GM23338 (cell line): ENCODE results near the gene NWD2. TPM values are rescaled to one million over a fixed set of nuclear protein-coding genes. Genes with fewer than 3 reads are reported as not detected.

Experiments used
- ATAC-seq: fragments of 200-7000 bp; cut with Tn5 transposase; 3 replicates; pipeline ENCODE4 v1.9.1; 2020
- DNase-seq: peaks from one replicate; pipeline ENCODE4 v3.0.0-alpha.2; 2015; ENCODE audit warnings: low spot score
- H2AFZ ChIP-seq: fragments of 200-600 bp; sonication (generic); 2 replicates; pipeline ENCODE4 v1.8.0; 2016; ENCODE audit warnings: antibody characterized with exemption, mild to moderate bottlenecking, moderate library complexity
- H3F3A ChIP-seq: fragments of 200-600 bp; sonication (generic); replicated peaks from 2 replicates; pipeline ENCODE4 v1.8.0; 2017; ENCODE audit warnings: antibody characterized with exemption, mixed run types, low read depth
- H3K27ac ChIP-seq: fragments of 200-600 bp; sonication (generic); 2 replicates; pipeline ENCODE4 v1.6.1; 2016; ENCODE audit warnings: low read depth
- H3K27me3 ChIP-seq: fragments of 200-600 bp; sonication (generic); 2 replicates; pipeline ENCODE4 v1.8.0; 2016; ENCODE audit warnings: mild to moderate bottlenecking, mixed run types, moderate library complexity; ENCODE audit not compliant: insufficient read depth
- H3K36me3 ChIP-seq: fragments of 200-600 bp; sonication (generic); 2 replicates; pipeline ENCODE4 v1.8.0; 2016; ENCODE audit warnings: mild to moderate bottlenecking; ENCODE audit not compliant: insufficient read depth
- H3K4me1 ChIP-seq: fragments of 200-600 bp; sonication (generic); 2 replicates; pipeline ENCODE4 v1.8.0; 2016; ENCODE audit warnings: mild to moderate bottlenecking, moderate library complexity; ENCODE audit not compliant: insufficient read depth
- H3K4me2 ChIP-seq: fragments of 200-600 bp; sonication (generic); 2 replicates; pipeline ENCODE4 v1.7.1; 2017; ENCODE audit warnings: mixed run types
- H3K4me3 ChIP-seq: fragments of 200-600 bp; sonication (generic); 2 replicates; pipeline ENCODE4 v1.6.1; 2016; ENCODE audit warnings: mixed run types
- H3K79me2 ChIP-seq: fragments of 200-600 bp; sonication (generic); replicated peaks from 2 replicates; pipeline ENCODE4 v1.8.0; 2017; ENCODE audit warnings: mild to moderate bottlenecking; ENCODE audit not compliant: insufficient read depth
- H3K9me2 ChIP-seq: fragments of 200-600 bp; sonication (generic); 2 replicates; pipeline ENCODE4 v1.8.0; 2017; ENCODE audit not compliant: insufficient read depth
- H4K20me1 ChIP-seq: fragments of 200-600 bp; sonication (generic); replicated peaks from 2 replicates; pipeline ENCODE4 v1.8.0; 2017; ENCODE audit warnings: mild to moderate bottlenecking; ENCODE audit not compliant: insufficient read depth
- H3K27ac Mint-ChIP-seq: 2 replicates; pipeline ENCODE4 v1.8.0; 2020; ENCODE audit warnings: inconsistent platforms, mild to moderate bottlenecking, moderate library complexity, mixed read lengths
- H3K27me3 Mint-ChIP-seq: 3 replicates; pipeline ENCODE4 v1.8.0; 2022; ENCODE audit warnings: low read depth, mild to moderate bottlenecking, moderate library complexity, mixed read lengths, inconsistent platforms; ENCODE audit not compliant: insufficient read depth, poor library complexity
- H3K36me3 Mint-ChIP-seq: 3 replicates; pipeline ENCODE4 v1.8.0; 2021; ENCODE audit warnings: low read depth, mild to moderate bottlenecking, inconsistent platforms, moderate library complexity, mixed read lengths
- H3K4me1 Mint-ChIP-seq: 3 replicates; pipeline ENCODE4 v1.8.0; 2020; ENCODE audit warnings: mild to moderate bottlenecking, inconsistent platforms, mixed read lengths
- H3K4me3 Mint-ChIP-seq: 3 replicates; pipeline ENCODE4 v1.8.0; 2021; ENCODE audit warnings: moderate library complexity, mild to moderate bottlenecking, inconsistent platforms, mixed read lengths
- H3K9me3 Mint-ChIP-seq: 3 replicates; pipeline ENCODE4 v1.8.0; 2020; ENCODE audit warnings: moderate library complexity, mild to moderate bottlenecking, inconsistent platforms, mixed read lengths
- CTCF ChIP-seq, 2 experiments: fragments of 200-600 bp in 1 of 2; sonication (generic) in 1 of 2; conservative IDR thresholded peaks; 2 replicates each; pipeline versions ENCODE4 v1.5.1 to v1.6.1; 2016 to 2017; ENCODE audit warnings: antibody characterized with exemption in 2 of 2, low read depth in 2 of 2, mild to moderate bottlenecking in 2 of 2, moderate library complexity in 1 of 2
- ETS1 ChIP-seq: IDR thresholded peaks from 2 replicates; pipeline ENCODE4 v1.6.1; 2016; ENCODE audit warnings: antibody characterized with exemption
- EZH2 ChIP-seq: fragments of 200-600 bp; sonication (generic); IDR thresholded peaks from one replicate; pipeline ENCODE4 v1.8.0; 2017; ENCODE audit warnings: antibody characterized with exemption, mild to moderate bottlenecking, low read depth; ENCODE audit not compliant: unreplicated experiment
- EZH2phosphoT487 ChIP-seq: fragments of 200-600 bp; sonication (generic); IDR thresholded peaks from one replicate; pipeline ENCODE4 v1.8.1; 2018; ENCODE audit warnings: antibody characterized with exemption; ENCODE audit not compliant: unreplicated experiment
- ZNF114 ChIP-seq: fragments of 250-450 bp; sonication (Bioruptor Pico); IDR thresholded peaks from 2 replicates; pipeline ENCODE4 v1.5.0; 2020; ENCODE audit warnings: mild to moderate bottlenecking, moderate library complexity
- ZNF331 ChIP-seq: fragments of 250-450 bp; sonication (Bioruptor Pico); IDR thresholded peaks from 2 replicates; pipeline ENCODE4 v1.5.0; 2020; ENCODE audit warnings: low read depth, mild to moderate bottlenecking, moderate library complexity
- ZNF462 ChIP-seq: fragments of 250-450 bp; sonication (Bioruptor Pico); IDR thresholded peaks from 2 replicates; pipeline ENCODE4 v1.5.0; 2020; ENCODE audit warnings: mild to moderate bottlenecking, moderate library complexity
- polyA plus RNA-seq: library from polyadenylated mRNA; unstranded; fragments of >200 nt; fragmentation: Nextera tagmentation; extraction: Ambion mirVana; gene quantifications from 2 replicates; pipeline ENCODE4 v1.2.1, GENCODE V29; 2016
- total RNA-seq: library from RNA; depleted of rRNA; stranded (reverse); fragments of >200 nt; shearing (Covaris generic); gene quantifications from 2 replicates; pipeline ENCODE4 v1.2.3, GENCODE V29; 2014

Gene NWD2
- total and polyA plus RNA-seq, 2 experiments from 2014 or later = 0.07 TPM; not detected in 1

- Histone ChIP-seq H3K27ac (no peak overlapping the region), H4K20me1 (no peaks in the 10 kb centered on the region), H3K27me3 (peaks cover 99% of the 10 kb centered on the region), H3K4me1 (peaks cover 20% of the 10 kb centered on the region), H2AFZ (peak overlapping the region; percentile 97), H3K79me2 (no peaks in the 10 kb centered on the region), H3K36me3 (no peaks in the 10 kb centered on the region), H3K4me2 (peak overlapping the region; percentile 90), H3F3A (peaks cover 2% of the 10 kb centered on the region; the same call in 1 of the 2 replicates), H3K4me3 (peak overlapping the region; percentile 69), H3K9me2 (no peaks in the 10 kb centered on the region)
- H3K27me3 Mint-ChIP-seq = peaks cover 58% of the 10 kb centered on the region
- ATAC-seq = peak; percentile 76
- DNase-seq = peak; percentile 83
- TF ChIP-seq ZNF114 (CRISPR knock-in tag) (no peak), CTCF (conservative IDR thresholded peaks at IDR 0.05; ENCODE audit: low read depth in 2 of 2) (peak; percentile 58 to 80), EZH2 (peak; percentile 28)
- peak overlapping the region; percentile 79 for H3K4me3 Mint-ChIP-seq
- no peak overlapping the region for H3K27ac Mint-ChIP-seq
- H3K36me3 Mint-ChIP-seq = no peaks in the 10 kb centered on the region
- peaks cover 25% of the 10 kb centered on the region for H3K4me1 Mint-ChIP-seq
- H3K9me3 Mint-ChIP-seq = peaks cover 2% of the 10 kb centered on the region; the same call in 1 of the 3 replicates
Measured at GRCh38 chr4:37243722-37244582, 591 bp upstream of the NWD2 start.

GRCh38 chr4:37245391-37245954 is 930 bp downstream of the NWD2 start:
- H4K20me1 ChIP-seq = no peaks in the 10 kb centered on the region
- no peak overlapping the region for H3K27ac ChIP-seq
- peak overlapping the region; percentile 90 for H3K4me2 ChIP-seq
- Mint-ChIP-seq H3K4me3 (peak overlapping the region; percentile 79), H3K27ac (no peak overlapping the region), H3K9me3 (peaks cover 2% of the 10 kb centered on the region; the same call in 1 of the 3 replicates), H3K36me3 (no peaks in the 10 kb centered on the region), H3K4me1 (peaks cover 14% of the 10 kb centered on the region), H3K27me3 (peaks cover 58% of the 10 kb centered on the region)
- DNase-seq = peak; percentile 57
- H3K9me2 ChIP-seq = no peaks in the 10 kb centered on the region
- peaks cover 10% of the 10 kb centered on the region; the same call in 1 of the 2 replicates for H3K4me1 ChIP-seq
- H2AFZ ChIP-seq = peak overlapping the region; percentile 97
- peak overlapping the region; percentile 69 for H3K4me3 ChIP-seq
- H3F3A ChIP-seq = peaks cover 2% of the 10 kb centered on the region; the same call in 1 of the 2 replicates
- ATAC-seq = peak; percentile 4
- H3K27me3 ChIP-seq = peaks cover 87% of the 10 kb centered on the region
- no peaks in the 10 kb centered on the region for H3K36me3 ChIP-seq
- H3K79me2 ChIP-seq = no peaks in the 10 kb centered on the region
- TF ChIP-seq ZNF462 (CRISPR knock-in tag) = no peak
- no peak for TF ChIP-seq ETS1
- no peak for TF ChIP-seq CTCF (conservative IDR thresholded peaks at IDR 0.05; ENCODE audit: low read depth in 2 of 2)
- no peak for TF ChIP-seq EZH2phosphoT487
- no peak for TF ChIP-seq ZNF331 (CRISPR knock-in tag)
